Heart right ventricle (tissue), 16 donors: ENCODE measurements around the gene TM7SF3. TPM values are rescaled to one million over a fixed set of nuclear protein-coding genes. Genes with fewer than 3 reads are reported as not detected.

Experiments used
- ATAC-seq, 8 donors: fragments of 200-7000 bp; cut with Tn5 transposase; one replicate each; pipeline ENCODE4 v1.9.1; 2020; ENCODE audit warnings: mild to moderate bottlenecking in 8 of 8, moderate library complexity in 8 of 8, moderate number of reproducible peaks in 1 of 8
- DNase-seq, 2 donors: peaks; one replicate each; pipeline ENCODE4 v3.0.0-alpha.2; 2020
- H3K27ac ChIP-seq, 10 donors: fragments of 200-600 bp; sonication (generic) in 2 of 10; one replicate each; pipeline versions ENCODE4 v1.5.0 to v1.8.0; 2020 to 2022; ENCODE audit warnings: mild to moderate bottlenecking in 3 of 10
- H3K27me3 ChIP-seq, 7 donors: fragments of 200-600 bp; one replicate each; pipeline ENCODE4 v1.8.0; 2021 to 2022; ENCODE audit warnings: mild to moderate bottlenecking in 2 of 7
- H3K36me3 ChIP-seq, 9 donors: fragments of 200-600 bp; sonication (generic) in 1 of 9; one replicate each; pipeline versions ENCODE4 v1.5.0 to v1.8.0; 2020 to 2022; ENCODE audit warnings: mild to moderate bottlenecking in 2 of 9
- H3K4me1 ChIP-seq, 9 donors: fragments of 200-600 bp; sonication (generic) in 1 of 9; one replicate each; pipeline versions ENCODE4 v1.5.0 to v1.8.0; 2020 to 2022; ENCODE audit warnings: mild to moderate bottlenecking in 4 of 9
- H3K4me3 ChIP-seq, 10 donors: fragments of 200-600 bp; sonication (generic) in 2 of 10; one replicate each; pipeline versions ENCODE4 v1.5.0 to v1.8.0; 2020 to 2022; ENCODE audit warnings: mild to moderate bottlenecking in 7 of 10, moderate library complexity in 2 of 10
- H3K9me3 ChIP-seq, 11 donors: fragments of 200-600 bp in 10 of 11; sonication (generic) in 2 of 11; one replicate each; pipeline versions ENCODE4 v1.5.0 to v1.8.0; 2013 to 2022; ENCODE audit warnings: mild to moderate bottlenecking in 2 of 11, control low read depth in 1 of 11, moderate library complexity in 1 of 11
- WGBS, 2 donors: extraction: QIAGEN DNeasy Blood & Tissue Kit; methylation state at CpG; one replicate each; pipeline ENCODE4 v1.1.7; 2013; ENCODE audit warnings: inconsistent platforms in 1 of 2; 5-methylcytosine and 5-hydroxymethylcytosine counted together
- intact Hi-C, 10 donors: fragments of 100-400 bp; cut with DNase I; formaldehyde crosslinking; loops; one replicate each; pipeline versions ENCODE4 v1.11.1 to v1.14.2; 2022
- polyA plus RNA-seq, 2 donors: library from polyadenylated mRNA; stranded (reverse); fragments of 200-250 nt; gene quantifications; one replicate each; pipeline ENCODE4 v1.2.3, GENCODE V29; 2013
- total RNA-seq, 10 donors: library from RNA; stranded (reverse); fragmentation: NEBNext Ultra II Directional in 3 of 10; extraction: Animal tissue kit (Norgen Biotek cat#: 25700) in 3 of 10; gene quantifications; one replicate each; pipeline versions ENCODE4 v1.2.1 to v1.2.4, GENCODE V29; 2021 to 2023
- TF ChIP-seq, protein P1 (sequence below), 9 donors: fragments of 200-600 bp; sonication (generic) in 2 of 9; IDR thresholded peaks; one replicate each; pipeline versions ENCODE4 v1.5.0 to v1.8.0; 2021 to 2022; ENCODE audit warnings: antibody characterized with exemption in 9 of 9, mild to moderate bottlenecking in 5 of 9, moderate library complexity in 1 of 9
- donor health status: Arrhythmogenic right ventricular cardiomyopathy.
- donor health status: ischemic (EF 13 %, LVEDD 7.1; RV severe dilation, severe dysfunction).
- donor health status: healthy with polysubstance abuse.
- donor health status: DM: no; HTN: yes; CAD: no.
- donor health status: DM: no; HTN: no; CAD: no.
- donor health status: ischemic (EF 25% LVEDD 6.9; RV normal size, moderate dysfunction).
- donor health status: ischemic (EF 25% LVEDD 5.7; RV mildly dilated, moderate dysfunction).
- donor health status: healthy.
- donor health status: DM: yes; HTN: yes; CAD: no.
- donor health status: Ischemic cardiomyopathy.
- donor health status: ischemic (EF 35%, LVEDD 5.7; RV mildly dilated, moderate dysfunction).
- donor health status: nonischemic (EF 11% LVEDD 7.7; RV severe dilation, severe dysfunction).
- donor health status: DM: yes; HTN: yes; CAD: no.
- donor health status: PGD.
- donor health status: ischemic (EF 29% LVEDD 5.4; RV normal size, mild dysfunction).
- donor health status: nonischemic (EF 23%, LVEDD 6.1; RV moderate dilation, normal function).

Gene TM7SF3
- total and polyA plus RNA-seq, 12 donors = 8.6 to 29.3 (median 22.8) TPM

DNA sequence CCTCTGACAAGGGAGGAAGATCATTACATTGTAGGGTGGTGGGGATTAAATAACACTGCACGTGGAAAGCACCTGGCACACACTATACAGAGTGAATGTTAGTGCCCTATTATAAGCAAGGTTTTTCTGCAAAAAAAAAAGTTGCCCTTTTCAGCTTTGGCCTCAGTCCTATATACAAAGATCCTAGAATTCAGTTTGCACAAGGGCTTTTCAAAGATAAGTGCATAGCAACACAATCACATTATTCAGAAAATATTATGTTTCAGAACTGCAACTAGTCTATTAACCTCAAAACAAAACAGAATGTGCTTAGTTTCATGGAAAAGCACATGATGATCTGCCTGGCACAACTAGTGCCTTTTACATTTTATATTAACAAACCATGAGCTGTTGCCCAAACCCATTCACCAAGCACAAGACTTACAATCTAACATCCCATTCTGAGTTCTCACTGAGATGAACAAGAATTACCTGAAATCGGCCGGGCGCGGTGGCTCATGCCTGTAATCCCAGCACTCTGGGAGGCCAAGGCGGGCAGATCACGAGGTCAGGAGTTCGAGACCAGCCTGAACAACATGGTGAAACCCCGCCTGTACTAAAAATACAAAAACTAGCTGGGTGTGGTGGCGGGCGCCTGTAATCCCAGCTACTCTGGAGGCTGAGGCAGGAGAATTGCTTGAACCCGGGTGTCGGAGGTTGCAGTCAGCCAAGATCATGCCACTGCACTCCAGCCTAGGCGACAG lies 1.8 kb downstream of the TM7SF3 start:
- Histone ChIP-seq H3K9me3 (no peaks in the 10 kb centered on the region), H3K4me1 (peaks cover 0 to 57% (median 39%) of the 10 kb centered on the region in 9 donors), H3K36me3 (peaks cover 0 to 4% (median 0%) of the 10 kb centered on the region in 9 donors), H3K4me3 (peak overlapping the region in 3 of 10 donors; percentile 86 to 93 (median 90)), H3K27me3 (no peaks in the 10 kb centered on the region), H3K27ac (no peak overlapping the region)
- TF ChIP-seq, protein P1, sequence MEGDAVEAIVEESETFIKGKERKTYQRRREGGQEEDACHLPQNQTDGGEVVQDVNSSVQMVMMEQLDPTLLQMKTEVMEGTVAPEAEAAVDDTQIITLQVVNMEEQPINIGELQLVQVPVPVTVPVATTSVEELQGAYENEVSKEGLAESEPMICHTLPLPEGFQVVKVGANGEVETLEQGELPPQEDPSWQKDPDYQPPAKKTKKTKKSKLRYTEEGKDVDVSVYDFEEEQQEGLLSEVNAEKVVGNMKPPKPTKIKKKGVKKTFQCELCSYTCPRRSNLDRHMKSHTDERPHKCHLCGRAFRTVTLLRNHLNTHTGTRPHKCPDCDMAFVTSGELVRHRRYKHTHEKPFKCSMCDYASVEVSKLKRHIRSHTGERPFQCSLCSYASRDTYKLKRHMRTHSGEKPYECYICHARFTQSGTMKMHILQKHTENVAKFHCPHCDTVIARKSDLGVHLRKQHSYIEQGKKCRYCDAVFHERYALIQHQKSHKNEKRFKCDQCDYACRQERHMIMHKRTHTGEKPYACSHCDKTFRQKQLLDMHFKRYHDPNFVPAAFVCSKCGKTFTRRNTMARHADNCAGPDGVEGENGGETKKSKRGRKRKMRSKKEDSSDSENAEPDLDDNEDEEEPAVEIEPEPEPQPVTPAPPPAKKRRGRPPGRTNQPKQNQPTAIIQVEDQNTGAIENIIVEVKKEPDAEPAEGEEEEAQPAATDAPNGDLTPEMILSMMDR (IDR thresholded peaks at IDR 0.05) = no peak
- DNase-seq (no peak), ATAC-seq (no peak)
- intact Hi-C loops = loop anchor here in 8 of 10 donors (5.0 to 10.0 kb wide), 6 partner anchors 75 to 232 kb away; partner anchors contain the start of genes FGFR1OP2 (in 6 of the 8), INTS13 (in 6 of the 8), STK38L (in 2 of the 8) and ITPR2 (in 1 of the 8)
- WGBS, 2 donors = 90 to 91% methylated on average over 14 of the region's 14 CpGs

DNA sequence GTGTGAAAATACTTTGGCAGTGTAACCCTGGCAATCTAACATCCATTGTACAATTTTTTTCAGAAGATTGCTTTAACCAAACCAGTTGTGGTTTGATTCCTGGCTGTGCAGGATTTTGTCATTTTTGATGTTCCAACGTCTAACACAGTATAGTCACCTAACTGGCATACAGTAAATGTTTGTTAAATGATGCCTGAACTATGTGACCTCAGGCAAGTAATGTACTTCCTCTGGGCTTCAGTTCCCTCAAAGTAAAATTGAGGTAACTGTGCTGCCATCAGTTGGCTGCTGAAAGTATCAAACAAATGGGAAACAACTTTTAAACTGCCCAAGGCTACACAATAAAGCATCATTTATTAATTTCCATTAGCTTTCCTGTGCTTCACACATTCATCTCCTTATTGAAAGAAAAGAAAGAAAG lies 4.3 kb downstream of the TM7SF3 start:
- WGBS, 2 donors = 42 to 55% methylated on average over 1 of the region's 1 CpG
- TF ChIP-seq, protein P1 (IDR thresholded peaks at IDR 0.05) = no peak
- DNase-seq (no peak), ATAC-seq (no peak)
- Histone ChIP-seq H3K27me3 (no peaks in the 10 kb centered on the region), H3K36me3 (peaks cover 0 to 4% (median 0%) of the 10 kb centered on the region in 9 donors), H3K9me3 (no peaks in the 10 kb centered on the region), H3K4me1 (peaks cover 0 to 56% (median 29%) of the 10 kb centered on the region in 9 donors), H3K4me3 (no peak overlapping the region), H3K27ac (no peak overlapping the region)
- intact Hi-C loops = loop anchor here in 8 of 10 donors (5.0 to 10.0 kb wide), 6 partner anchors 73 to 235 kb away; partner anchors contain the start of genes FGFR1OP2 (in 6 of the 8), INTS13 (in 6 of the 8), STK38L (in 2 of the 8) and ITPR2 (in 1 of the 8)

DNA sequence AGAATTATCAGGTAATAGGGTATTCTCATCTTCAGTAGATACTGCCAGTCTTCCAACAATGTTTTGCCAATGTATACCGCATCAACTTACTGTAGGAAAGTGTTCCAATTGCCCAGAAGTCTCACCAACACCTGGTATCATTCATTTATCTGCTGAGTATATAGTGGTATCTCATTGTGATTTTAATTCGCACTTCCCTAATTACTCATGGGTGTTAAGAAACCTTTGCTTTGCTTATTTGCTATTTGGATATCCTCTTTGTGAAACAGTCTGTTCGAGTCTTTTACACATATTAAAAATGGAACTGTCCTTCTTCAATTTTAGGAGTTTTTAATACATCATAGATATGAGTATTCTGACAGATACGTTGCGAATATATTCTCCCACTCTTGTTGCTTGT lies 6.1 kb downstream of the TM7SF3 start:
- no peak overlapping the region for H3K4me3 ChIP-seq
- intact Hi-C loops = no loop called here
- DNase-seq = no peak
- H3K4me1 ChIP-seq = peaks cover 0 to 55% (median 20%) of the 10 kb centered on the region in 9 donors
- no peaks in the 10 kb centered on the region for H3K9me3 ChIP-seq
- no peaks in the 10 kb centered on the region for H3K27me3 ChIP-seq
- ATAC-seq = no peak
- TF ChIP-seq, protein P1 (IDR thresholded peaks at IDR 0.05) = no peak
- no peak overlapping the region for H3K27ac ChIP-seq
- 94 to 96% methylated on average over 5 of the region's 5 CpGs for WGBS, 2 donors
- H3K36me3 ChIP-seq = peaks cover 0 to 4% (median 0%) of the 10 kb centered on the region in 9 donors

DNA sequence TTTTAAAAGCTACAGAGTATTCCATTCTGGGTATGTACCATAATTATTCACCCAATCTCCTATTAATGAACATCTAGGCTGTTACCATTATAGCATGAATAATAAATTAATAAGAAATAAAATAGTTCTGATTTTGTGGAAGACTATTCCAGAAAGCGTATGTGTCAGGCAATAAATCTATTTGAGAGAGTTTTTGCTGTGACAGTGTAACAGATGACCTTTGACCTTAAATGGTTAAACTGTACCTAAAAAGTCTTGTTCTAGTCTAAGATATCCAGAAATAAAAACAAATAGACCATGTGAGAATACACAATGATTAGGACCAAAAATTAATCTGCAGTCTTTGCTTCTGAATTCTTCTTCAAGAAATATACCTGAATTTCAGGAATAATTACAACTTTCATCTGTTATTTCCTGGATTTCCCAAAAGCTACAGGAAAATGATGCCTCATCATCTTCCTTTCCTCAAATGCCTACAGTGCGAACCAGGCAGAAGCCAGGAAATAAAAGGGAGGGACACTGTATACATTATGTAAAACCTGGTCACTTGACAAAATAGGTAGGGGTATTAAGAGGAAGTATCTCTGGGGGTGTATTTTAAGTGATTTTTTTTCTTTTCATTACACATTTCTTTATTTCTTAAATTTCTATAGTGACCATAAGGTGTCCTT lies 7.3 kb downstream of the TM7SF3 start:
- Histone ChIP-seq H3K27ac (no peak overlapping the region), H3K36me3 (peaks cover 0 to 12% (median 0%) of the 10 kb centered on the region in 9 donors), H3K27me3 (no peaks in the 10 kb centered on the region), H3K4me3 (no peak overlapping the region), H3K4me1 (peaks cover 0 to 44% (median 8%) of the 10 kb centered on the region in 9 donors), H3K9me3 (no peaks in the 10 kb centered on the region)
- DNase-seq = no peak
- TF ChIP-seq, protein P1 (IDR thresholded peaks at IDR 0.05) = no peak
- WGBS, 2 donors = 86 to 89% methylated on average over 2 of the region's 2 CpGs
- intact Hi-C loops = no loop called here
- no peak for ATAC-seq
